PC-3 (cell line): ENCODE results near the gene ABCB8.

Experiments
- CTCF ChIP-seq: fragments of 300-600 bp; sonication (generic); conservative IDR thresholded peaks from 2 replicates; pipeline ENCODE4 v1.5.1; 2017; ENCODE audit warnings: antibody characterized with exemption, low read depth, mild to moderate bottlenecking, low read length
- EZH2 ChIP-seq: fragments of 300-600 bp; sonication (generic); IDR thresholded peaks from one replicate; pipeline ENCODE4 v1.6.1; 2017; ENCODE audit warnings: antibody characterized with exemption, mild to moderate bottlenecking, low read length; ENCODE audit not compliant: unreplicated experiment

GRCh38 chr7:151013356-151013732 lies 14.9 kb upstream of the ABCB8 start:
- no peak for TF ChIP-seq CTCF
- TF ChIP-seq EZH2 = no peak
